Spleen (tissue), 7 donors: Measurements from ENCODE around the gene LGI2.

ENCODE experiments used
- CTCF ChIP-seq, 11 experiments: fragments of 200-600 bp in 7 of 11; fragments of 450-650 bp in 4 of 11; sonication (generic) in 4 of 11; IDR thresholded peaks in 8 of 11; conservative IDR thresholded peaks in 3 of 11; 1 replicate in 7 of 11; 2 replicates in 4 of 11; pipeline versions ENCODE4 v1.4.0 to v1.8.0; 2016 to 2021; ENCODE audit warnings: antibody characterized with exemption in 11 of 11, inconsistent platforms in 4 of 11, mild to moderate bottlenecking in 1 of 11
- POLR2AphosphoS5 ChIP-seq, 3 donors: sonication (generic); formaldehyde crosslinking; IDR thresholded peaks; one replicate each; pipeline ENCODE4 v1.5.1; 2017; ENCODE audit warnings: antibody characterized with exemption in 3 of 3
- donor health status: DM: no; HTN: no; CAD: no; lungs with moderate emphysema.
- donor health status: DM: no; HTN: no; CAD: no.
- donor health status: DM: no; HTN: no; CAD: no.

GRCh38 chr4:25007598-25007997, 23.1 kb downstream of the LGI2 start:
- TF ChIP-seq CTCF (IDR thresholded peaks at IDR 0.05 in 8 of 11, conservative IDR thresholded peaks at IDR 0.05 in 3 of 11) (no peak), POLR2AphosphoS5 (IDR thresholded peaks at IDR 0.05) (no peak)
